ENCODE results near the gene ACSL3. TPM values are rescaled to one million over a fixed set of nuclear protein-coding genes. Genes with fewer than 3 reads are reported as not detected.

ACSL3 gene
- 10 to 100 TPM; 87.4 to 96.6 TPM for total RNA-seq
- 66.7 TPM for polyA plus RNA-seq (ENCODE audit: insufficient read depth, low read depth, low replicate concordance)
- long read RNA-seq, donor 1, full-length matches to known transcripts = 12 of 23 reads
- long read RNA-seq, donor 1, partial matches to known transcripts = 11 of 23 reads
- long read RNA-seq, donor 1, other reads (novel, unspliced or antisense) = 0 of 23 reads
- long read RNA-seq, donor 2, full-length matches to known transcripts = 10 of 10 reads
- long read RNA-seq, donor 2, partial matches to known transcripts = 0 of 10 reads
- long read RNA-seq, donor 2, other reads (novel, unspliced or antisense) = 0 of 10 reads

GRCh38 chr2:222860740-222861410 is at the start of gene ACSL3:
Gene ACSL3 (plus strand): TSS chr2:222861036. CDS start chr2:222908773, 47,737 bp downstream.
- Histone ChIP-seq H3K4me1 (peaks cover 35% of the 10 kb centered on the region), H3K27ac (peak within 1 kb of the TSS; percentile 73 to 96), H3K36me3 (ENCODE audit: low read depth, missing control alignments) (no peaks in the 10 kb centered on the region), H3K27me3 (no peaks in the 10 kb centered on the region), H3K9me3 (no peaks in the 10 kb centered on the region), H3K4me3 (peak within 1 kb of the TSS; percentile 77 to 98)
- WGBS, 2 donors = 0% methylated on average over 75 of the region's 99 CpGs; no CpG with 5 or more reads in 1 of the 2 donors
- TF ChIP-seq, protein P1, sequence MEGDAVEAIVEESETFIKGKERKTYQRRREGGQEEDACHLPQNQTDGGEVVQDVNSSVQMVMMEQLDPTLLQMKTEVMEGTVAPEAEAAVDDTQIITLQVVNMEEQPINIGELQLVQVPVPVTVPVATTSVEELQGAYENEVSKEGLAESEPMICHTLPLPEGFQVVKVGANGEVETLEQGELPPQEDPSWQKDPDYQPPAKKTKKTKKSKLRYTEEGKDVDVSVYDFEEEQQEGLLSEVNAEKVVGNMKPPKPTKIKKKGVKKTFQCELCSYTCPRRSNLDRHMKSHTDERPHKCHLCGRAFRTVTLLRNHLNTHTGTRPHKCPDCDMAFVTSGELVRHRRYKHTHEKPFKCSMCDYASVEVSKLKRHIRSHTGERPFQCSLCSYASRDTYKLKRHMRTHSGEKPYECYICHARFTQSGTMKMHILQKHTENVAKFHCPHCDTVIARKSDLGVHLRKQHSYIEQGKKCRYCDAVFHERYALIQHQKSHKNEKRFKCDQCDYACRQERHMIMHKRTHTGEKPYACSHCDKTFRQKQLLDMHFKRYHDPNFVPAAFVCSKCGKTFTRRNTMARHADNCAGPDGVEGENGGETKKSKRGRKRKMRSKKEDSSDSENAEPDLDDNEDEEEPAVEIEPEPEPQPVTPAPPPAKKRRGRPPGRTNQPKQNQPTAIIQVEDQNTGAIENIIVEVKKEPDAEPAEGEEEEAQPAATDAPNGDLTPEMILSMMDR (IDR thresholded peaks at IDR 0.05) = peak in 1 of 3 experiments; percentile 5
- TF ChIP-seq POLR2A (IDR thresholded peaks at IDR 0.05) = peak; percentile 97
- peak; percentile 98 for DNase-seq
- intact Hi-C loops (cut with DNase I; ENCODE audit: low total_unique reads) = no loop called here

DNA sequence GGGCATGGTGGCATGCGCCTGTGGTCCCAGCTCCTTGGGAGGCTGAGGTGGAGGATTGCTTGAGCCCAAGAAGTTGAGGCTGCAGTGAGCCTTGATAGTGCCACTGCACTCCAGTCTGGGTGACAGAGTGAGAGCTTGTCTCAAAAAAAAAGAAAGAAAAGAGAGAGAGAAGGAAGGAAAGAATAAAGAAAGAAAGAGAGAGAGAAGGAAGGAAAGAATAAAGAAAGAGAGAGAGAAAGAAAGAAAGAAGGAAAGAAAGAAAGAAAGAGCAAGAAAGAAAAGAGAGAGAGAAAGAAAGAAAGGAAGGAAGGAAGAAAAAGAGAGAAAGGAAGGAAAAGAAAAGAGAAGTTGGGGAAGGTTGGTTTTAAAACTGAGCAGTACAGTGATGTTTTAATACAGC is 49.0 kb upstream of the ACSL3 start:
- no peak for DNase-seq
- no peaks in the 10 kb centered on the region for H3K27me3 ChIP-seq
- TF ChIP-seq, protein P1 (IDR thresholded peaks at IDR 0.05) = no peak
- no peak for TF ChIP-seq POLR2A (IDR thresholded peaks at IDR 0.05)
- no peak overlapping the region for H3K27ac ChIP-seq
- no peak overlapping the region for H3K4me3 ChIP-seq
- H3K36me3 ChIP-seq (ENCODE audit: low read depth, missing control alignments) = no peaks in the 10 kb centered on the region
- intact Hi-C loops (cut with DNase I; ENCODE audit: low total_unique reads) = no loop called here
- WGBS, 2 donors = 95 to 100% methylated on average over 1 of the region's 1 CpG
- H3K9me3 ChIP-seq = no peaks in the 10 kb centered on the region
- H3K4me1 ChIP-seq = no peaks in the 10 kb centered on the region

GRCh38 chr2:222813177-222813843 is 47.5 kb upstream of the ACSL3 start:
- Histone ChIP-seq H3K9me3 (no peaks in the 10 kb centered on the region), H3K27me3 (no peaks in the 10 kb centered on the region), H3K4me3 (no peak overlapping the region), H3K27ac (no peak overlapping the region), H3K36me3 (ENCODE audit: low read depth, missing control alignments) (no peaks in the 10 kb centered on the region), H3K4me1 (no peaks in the 10 kb centered on the region)
- intact Hi-C loops (cut with DNase I; ENCODE audit: low total_unique reads) = no loop called here
- no peak for DNase-seq
- TF ChIP-seq, protein P1 (IDR thresholded peaks at IDR 0.05) = no peak
- TF ChIP-seq POLR2A (IDR thresholded peaks at IDR 0.05) = no peak
- 78 to 85% methylated on average over 6 of the region's 6 CpGs for WGBS, 2 donors

DNA sequence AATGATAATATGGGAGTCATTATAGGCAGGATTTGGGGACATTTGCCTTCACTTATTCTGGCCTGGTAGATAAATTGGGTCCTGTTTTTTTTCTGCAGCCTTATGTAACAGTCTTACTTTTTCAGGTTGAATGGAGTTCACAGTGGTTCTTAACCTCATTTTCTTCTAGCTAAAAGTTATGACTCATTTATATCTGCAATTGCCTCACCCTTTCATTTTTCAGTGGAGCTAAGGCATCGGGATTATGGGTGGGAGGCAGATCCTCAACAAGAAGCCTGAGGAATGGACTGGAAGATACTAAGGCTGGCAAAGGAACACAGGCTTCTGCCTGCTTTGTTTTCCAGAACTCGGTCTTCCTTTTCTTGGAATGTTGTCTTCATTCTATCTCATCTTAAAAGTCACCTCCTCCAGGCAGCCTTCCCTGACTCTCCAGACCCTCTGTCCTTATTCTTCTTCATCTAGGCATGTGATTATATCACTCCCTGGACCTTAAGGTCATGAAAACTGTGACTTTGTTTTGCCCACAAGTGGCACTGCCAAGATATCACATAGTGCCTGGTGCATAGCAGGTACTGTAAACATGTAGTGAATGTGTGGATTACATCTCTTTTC is 41.0 kb upstream of the ACSL3 start:
- intact Hi-C loops (cut with DNase I; ENCODE audit: low total_unique reads) = no loop called here
- WGBS, 2 donors = 51 to 56% methylated on average over 2 of the region's 2 CpGs
- no peaks in the 10 kb centered on the region for H3K36me3 ChIP-seq (ENCODE audit: low read depth, missing control alignments)
- TF ChIP-seq POLR2A (IDR thresholded peaks at IDR 0.05) = no peak
- no peak for DNase-seq
- no peak overlapping the region for H3K27ac ChIP-seq
- no peaks in the 10 kb centered on the region for H3K27me3 ChIP-seq
- no peaks in the 10 kb centered on the region for H3K4me1 ChIP-seq
- H3K4me3 ChIP-seq = no peak overlapping the region
- H3K9me3 ChIP-seq = no peaks in the 10 kb centered on the region

All from testis (tissue), 5 donors.